HL-60 (cell line): ENCODE measurements around the gene MTFR1L.

ENCODE experiments used
- GABPA ChIP-seq: IDR thresholded peaks from 2 replicates; pipeline ENCODE4 v1.6.1; 2012; ENCODE audit warnings: low read depth
- POLR2AphosphoS5 ChIP-seq: IDR thresholded peaks from 2 replicates; pipeline ENCODE4 v1.6.1; 2012; ENCODE audit warnings: low read depth
- SPI1 ChIP-seq: IDR thresholded peaks from 2 replicates; pipeline ENCODE4 v1.6.1; 2012; ENCODE audit warnings: low read depth, mild to moderate bottlenecking, borderline replicate concordance
- TF ChIP-seq, protein P1 (sequence below): IDR thresholded peaks from one replicate; pipeline ENCODE4 v1.5.1; 2011; ENCODE audit warnings: low read length, control low read depth, inconsistent platforms; ENCODE audit not compliant: insufficient read depth
- TF ChIP-seq, protein P2 (sequence below): IDR thresholded peaks from 2 replicates; pipeline ENCODE4 v1.6.1; 2012; ENCODE audit warnings: low read depth; ENCODE audit not compliant: insufficient replicate concordance

DNA sequence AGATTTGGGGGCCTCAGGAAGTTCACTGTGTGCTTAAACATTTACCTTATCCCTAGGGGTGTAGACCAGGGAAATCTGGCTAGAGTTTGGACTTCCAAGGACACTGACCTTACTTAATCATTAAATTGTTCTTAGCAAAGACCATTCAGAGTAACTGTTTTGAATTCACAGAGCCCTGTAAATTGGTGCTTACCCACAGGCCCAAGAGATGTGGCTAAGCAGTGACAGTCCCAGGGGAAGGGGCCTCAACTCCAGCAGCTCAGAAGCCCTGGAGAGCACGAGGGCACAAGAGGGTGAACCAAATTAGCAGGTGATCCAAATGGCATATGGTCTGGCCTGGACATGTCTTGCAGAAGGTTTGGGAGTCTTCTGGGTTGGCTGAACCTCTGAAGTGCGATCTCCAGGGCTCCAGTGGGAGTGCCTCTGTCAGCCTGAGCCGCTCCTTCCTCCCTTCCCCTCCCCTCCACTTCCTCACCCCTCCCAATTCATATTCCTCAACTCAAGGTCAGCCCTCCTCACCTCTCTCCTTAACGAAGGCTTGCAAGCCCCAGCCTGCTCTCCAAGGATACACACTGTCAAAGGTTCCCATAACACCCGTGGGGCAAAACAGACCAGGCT, 51.4 kb downstream of the MTFR1L start:
- TF ChIP-seq, protein P1, sequence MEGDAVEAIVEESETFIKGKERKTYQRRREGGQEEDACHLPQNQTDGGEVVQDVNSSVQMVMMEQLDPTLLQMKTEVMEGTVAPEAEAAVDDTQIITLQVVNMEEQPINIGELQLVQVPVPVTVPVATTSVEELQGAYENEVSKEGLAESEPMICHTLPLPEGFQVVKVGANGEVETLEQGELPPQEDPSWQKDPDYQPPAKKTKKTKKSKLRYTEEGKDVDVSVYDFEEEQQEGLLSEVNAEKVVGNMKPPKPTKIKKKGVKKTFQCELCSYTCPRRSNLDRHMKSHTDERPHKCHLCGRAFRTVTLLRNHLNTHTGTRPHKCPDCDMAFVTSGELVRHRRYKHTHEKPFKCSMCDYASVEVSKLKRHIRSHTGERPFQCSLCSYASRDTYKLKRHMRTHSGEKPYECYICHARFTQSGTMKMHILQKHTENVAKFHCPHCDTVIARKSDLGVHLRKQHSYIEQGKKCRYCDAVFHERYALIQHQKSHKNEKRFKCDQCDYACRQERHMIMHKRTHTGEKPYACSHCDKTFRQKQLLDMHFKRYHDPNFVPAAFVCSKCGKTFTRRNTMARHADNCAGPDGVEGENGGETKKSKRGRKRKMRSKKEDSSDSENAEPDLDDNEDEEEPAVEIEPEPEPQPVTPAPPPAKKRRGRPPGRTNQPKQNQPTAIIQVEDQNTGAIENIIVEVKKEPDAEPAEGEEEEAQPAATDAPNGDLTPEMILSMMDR: no peak
- TF ChIP-seq POLR2AphosphoS5: no peak
- TF ChIP-seq, protein P2, sequence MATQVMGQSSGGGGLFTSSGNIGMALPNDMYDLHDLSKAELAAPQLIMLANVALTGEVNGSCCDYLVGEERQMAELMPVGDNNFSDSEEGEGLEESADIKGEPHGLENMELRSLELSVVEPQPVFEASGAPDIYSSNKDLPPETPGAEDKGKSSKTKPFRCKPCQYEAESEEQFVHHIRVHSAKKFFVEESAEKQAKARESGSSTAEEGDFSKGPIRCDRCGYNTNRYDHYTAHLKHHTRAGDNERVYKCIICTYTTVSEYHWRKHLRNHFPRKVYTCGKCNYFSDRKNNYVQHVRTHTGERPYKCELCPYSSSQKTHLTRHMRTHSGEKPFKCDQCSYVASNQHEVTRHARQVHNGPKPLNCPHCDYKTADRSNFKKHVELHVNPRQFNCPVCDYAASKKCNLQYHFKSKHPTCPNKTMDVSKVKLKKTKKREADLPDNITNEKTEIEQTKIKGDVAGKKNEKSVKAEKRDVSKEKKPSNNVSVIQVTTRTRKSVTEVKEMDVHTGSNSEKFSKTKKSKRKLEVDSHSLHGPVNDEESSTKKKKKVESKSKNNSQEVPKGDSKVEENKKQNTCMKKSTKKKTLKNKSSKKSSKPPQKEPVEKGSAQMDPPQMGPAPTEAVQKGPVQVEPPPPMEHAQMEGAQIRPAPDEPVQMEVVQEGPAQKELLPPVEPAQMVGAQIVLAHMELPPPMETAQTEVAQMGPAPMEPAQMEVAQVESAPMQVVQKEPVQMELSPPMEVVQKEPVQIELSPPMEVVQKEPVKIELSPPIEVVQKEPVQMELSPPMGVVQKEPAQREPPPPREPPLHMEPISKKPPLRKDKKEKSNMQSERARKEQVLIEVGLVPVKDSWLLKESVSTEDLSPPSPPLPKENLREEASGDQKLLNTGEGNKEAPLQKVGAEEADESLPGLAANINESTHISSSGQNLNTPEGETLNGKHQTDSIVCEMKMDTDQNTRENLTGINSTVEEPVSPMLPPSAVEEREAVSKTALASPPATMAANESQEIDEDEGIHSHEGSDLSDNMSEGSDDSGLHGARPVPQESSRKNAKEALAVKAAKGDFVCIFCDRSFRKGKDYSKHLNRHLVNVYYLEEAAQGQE: no peak
- TF ChIP-seq SPI1: peak; percentile 9; the same call in 1 of the 2 replicates
- no peak for TF ChIP-seq GABPA
